GM19372 (cell line): ENCODE results near the gene MED9.

Source experiments
- ATAC-seq: cut with Tn5 transposase; IDR thresholded peaks from one replicate; pipeline ENCODE4 v1.9.1; 2021; ENCODE audit warnings: mild to moderate bottlenecking, low read depth, moderate library complexity; ENCODE audit not compliant: unreplicated experiment

Gene MED9

GRCh38 chr17:17512866-17513265 lies 36.1 kb downstream of the MED9 start:
- ATAC-seq, result no peak

DNA sequence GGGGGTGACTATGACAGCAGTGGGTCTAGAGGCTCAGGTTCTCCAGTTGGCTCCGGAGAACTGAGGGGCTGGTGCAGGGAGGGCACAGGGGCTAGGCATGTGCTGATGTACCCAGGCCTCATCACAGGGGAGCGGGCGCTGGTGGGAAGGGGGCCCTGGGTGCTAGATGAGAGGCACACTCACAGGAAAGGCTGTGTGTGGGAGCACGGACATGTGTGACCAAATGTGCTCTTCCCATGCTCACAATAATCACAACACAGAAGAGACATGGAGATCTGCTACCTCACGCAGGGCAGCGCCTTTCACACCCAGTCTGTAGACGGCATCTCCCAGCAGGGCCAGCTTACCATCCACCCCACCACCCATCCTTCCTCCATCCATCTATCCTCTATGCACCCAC lies 36.8 kb downstream of the MED9 start:
- no peak for ATAC-seq

- ATAC-seq, result no peak
Observed at GRCh38 chr17:17514361-17514992, 37.7 kb downstream of the MED9 start.

DNA sequence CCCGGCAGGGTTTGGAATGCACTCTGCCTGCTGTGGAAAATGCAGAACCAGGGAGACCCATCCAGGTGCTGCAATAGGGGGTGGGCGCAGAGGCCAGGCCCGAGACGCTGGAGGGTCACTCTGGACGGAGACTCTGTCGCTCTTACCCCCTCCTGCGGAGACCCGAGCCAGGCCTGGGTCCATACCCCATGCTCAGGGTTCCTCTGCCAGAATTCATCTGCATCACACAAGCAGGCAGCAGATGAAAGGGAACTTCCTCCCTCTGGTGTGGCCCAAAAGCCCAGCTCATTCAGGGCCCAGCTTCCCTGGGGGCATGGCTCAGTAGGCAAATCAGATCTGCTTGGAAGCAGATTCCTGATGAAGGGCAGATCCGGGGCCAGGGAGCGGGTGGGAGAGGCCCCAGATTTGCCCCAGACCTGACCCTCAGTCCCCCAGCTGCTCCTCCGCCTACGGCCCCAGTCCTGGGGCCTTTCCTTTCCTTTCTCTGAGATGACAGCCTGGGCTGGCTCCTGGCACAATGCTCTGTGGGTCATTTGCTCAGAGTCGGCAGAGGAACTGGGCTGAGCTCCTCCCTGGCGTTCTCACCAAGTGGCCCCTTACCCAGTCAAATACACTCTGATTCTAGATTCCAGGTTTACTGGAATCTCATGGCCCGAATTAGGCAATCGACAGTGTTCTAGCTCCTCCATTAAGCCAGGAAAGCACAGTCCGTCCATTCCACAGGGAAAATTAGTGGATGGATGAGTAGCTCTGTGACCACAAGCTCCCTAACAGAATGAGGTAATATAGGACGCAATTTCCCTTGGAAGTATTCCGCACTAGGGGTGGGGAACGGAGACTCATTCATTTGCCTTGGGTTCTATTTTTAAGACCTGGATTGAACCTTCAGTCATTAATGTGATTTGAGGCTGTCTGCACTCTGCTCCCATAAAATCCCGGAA lies 38.5 kb downstream of the MED9 start:
- ATAC-seq, result no peak

DNA sequence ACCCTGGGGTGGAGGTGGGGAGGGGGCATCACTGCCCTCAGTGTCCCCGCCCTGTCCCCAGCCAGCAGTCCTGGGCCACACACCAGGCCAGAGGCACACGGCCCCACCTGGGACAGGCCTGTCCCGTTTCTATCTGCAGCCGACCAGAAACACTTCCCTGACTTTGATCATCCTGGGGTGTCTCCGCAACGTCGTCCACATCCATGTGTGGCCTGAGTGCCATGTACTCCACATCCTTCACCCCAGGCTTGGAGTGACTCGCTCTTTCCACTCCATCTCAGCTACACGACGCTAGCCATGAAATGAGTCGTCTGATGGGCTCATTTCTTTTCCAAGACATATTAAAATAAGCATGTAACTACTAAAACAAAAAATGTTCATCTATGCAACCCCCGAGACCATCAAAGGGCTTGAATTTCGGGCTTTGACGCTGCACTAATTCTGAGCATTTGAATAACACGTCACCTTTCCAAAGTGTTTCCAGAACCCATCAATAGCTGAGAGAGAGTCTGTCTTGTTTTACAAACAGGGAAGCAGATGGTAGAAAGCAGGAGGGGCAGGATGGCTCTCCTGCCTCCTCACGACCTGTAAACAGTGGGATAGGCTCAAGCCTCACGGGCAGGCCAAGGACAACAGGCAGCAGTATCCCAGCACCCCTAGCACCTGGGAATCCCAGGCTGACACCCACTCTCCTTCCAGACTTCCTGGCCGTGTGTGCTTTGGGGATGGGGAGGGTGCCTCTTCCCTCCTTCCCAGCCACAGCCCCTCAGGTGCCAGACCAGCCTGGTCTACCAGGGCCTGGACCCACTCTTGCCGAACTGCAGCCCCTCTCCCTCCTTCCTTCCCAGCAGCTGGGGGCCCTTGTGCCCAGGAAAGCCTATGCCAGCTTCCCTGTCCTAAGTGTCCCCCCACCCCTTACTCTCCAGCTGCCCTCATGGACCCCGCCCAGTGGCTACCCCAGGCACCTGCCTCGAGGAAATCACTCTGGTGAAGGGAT lies 39.4 kb downstream of the MED9 start:
- no peak for ATAC-seq

DNA sequence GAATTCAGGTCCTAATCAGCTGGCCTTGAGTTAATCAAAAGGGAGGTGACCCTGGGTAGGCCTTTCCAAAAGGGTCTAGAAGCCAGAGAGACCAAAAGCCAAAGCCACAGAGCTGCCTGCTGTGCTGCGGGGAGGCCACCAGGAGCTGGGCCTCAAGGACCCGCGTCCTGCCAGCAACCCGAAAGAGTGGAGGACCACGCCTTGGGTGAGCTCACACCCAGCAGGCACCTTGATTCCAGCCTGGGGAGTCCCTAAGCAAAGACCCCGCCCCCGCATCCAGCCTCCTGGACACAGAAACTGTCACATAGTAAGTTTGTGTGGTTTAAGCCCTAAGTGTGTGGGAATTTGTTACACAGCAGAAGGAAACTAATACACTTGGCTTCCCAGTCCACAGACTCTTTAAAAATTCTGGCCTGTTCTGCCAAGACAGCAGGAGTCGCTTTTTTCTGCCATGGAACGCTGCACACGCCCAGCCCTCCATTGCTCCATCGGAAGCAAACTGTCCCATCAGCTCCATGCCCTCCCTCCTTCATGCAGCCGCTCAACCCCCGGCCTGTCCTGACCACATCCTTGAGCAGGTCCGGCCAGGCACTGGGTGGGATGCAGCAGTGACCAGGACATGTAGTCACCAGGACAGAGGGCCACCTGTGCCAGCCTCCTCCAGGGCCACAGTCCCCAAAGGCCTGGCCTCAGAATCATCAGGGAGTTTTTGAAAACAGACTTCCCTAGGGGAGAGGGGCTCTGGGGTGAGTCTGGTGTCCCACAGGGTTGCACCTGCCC lies 40.3 kb downstream of the MED9 start:
- ATAC-seq, result no peak

DNA sequence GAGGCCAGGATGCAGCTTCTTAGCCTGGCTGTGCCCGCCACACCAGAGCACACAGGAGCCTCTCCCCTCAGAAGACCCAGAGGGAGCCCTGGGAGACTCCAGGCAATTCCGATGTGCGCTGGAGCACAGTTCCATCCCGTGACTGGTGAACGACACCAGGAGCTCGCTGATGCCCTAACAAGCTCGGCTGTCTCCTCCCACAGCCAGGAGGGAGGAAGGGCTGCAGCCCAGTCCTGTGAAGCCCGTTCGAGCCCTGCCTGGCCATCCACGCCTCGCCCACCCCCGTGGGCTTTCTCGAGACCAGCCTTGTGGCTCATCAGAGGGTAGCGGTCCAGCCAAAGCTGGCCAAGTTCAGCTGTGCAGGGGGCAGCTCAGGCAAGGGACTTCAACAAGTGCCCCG lies 41.2 kb downstream of the MED9 start:
- ATAC-seq, result no peak

DNA sequence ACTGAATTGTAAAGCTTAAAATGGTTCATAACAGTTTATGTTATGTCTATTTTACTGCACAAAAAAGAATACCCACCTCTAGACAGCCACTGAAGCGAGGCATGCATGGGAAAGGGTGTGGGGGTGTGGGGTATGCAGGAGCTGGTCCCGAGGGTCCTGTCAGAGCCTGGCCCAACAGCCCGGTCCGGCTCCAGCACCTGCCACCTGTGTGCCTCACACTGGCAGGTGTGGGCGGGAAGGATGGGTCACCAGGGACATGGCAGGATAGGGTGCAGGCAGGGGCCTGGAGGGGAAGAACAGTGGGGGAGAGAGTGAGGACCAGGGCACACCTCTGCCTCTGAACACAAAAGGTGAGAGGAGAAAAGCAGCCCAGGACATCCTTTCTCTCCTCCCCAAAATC lies 42.2 kb downstream of the MED9 start:
- ATAC-seq, result no peak

- ATAC-seq, result no peak
Observed at GRCh38 chr17:17519886-17520285, 43.1 kb downstream of the MED9 start.

DNA sequence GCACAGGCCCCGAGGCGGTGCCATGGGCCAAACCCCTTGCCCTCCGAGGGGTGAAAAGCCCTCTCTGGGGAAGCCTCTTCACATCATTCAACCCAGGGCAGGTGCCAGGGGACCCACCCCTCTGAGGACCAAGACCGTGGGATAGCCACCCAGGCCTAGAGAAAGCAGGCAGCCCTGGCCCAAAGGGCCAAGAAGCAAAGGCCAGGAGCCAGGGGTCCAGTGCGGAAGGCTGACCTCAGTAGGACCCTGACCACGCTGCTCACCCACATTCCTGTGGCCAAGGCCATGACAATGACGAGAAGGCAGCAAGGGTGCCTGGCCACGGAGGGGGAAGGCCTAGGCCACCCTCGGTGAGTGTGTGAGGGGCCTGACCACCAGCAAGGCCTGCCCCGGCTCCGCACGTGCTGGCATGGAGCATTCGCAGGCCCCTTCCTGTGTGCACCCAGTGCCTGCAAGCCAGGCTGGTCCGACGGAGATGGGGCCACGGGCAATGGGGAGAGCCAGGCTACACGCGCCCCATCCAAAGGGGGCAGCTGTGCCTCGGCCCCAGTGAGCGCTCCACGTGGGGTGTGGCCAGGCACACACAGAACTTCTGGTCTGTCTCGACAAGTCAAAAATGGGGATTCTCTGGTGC lies 43.9 kb downstream of the MED9 start:
- ATAC-seq, result no peak

- ATAC-seq, result no peak
Observed at GRCh38 chr17:17523001-17523730, 46.4 kb downstream of the MED9 start.

- ATAC-seq, result no peak
Observed at GRCh38 chr17:17523731-17524490, 47.1 kb downstream of the MED9 start.

DNA sequence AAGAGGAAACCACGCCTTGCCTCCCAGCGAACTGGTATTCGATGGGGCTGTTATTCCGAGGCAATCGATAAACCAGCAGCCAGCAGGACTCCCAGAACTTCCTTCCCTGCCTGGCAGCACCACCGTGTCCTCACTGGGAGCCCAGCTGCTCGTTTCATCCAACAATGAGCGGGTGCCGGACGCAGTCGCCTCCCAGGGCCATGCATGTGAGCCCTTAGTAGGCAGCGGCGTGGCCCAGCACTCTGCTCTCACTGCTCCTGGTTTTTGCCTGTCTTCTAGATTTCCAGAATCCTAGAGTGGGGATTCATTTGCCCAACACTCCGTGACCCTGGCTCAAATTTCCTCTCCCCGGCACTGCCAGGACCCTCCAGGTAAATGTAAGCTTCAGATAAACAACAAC lies 48.5 kb downstream of the MED9 start:
- ATAC-seq, result no peak

GRCh38 chr17:17525956-17526355 lies 49.2 kb downstream of the MED9 start:
- no peak for ATAC-seq

DNA sequence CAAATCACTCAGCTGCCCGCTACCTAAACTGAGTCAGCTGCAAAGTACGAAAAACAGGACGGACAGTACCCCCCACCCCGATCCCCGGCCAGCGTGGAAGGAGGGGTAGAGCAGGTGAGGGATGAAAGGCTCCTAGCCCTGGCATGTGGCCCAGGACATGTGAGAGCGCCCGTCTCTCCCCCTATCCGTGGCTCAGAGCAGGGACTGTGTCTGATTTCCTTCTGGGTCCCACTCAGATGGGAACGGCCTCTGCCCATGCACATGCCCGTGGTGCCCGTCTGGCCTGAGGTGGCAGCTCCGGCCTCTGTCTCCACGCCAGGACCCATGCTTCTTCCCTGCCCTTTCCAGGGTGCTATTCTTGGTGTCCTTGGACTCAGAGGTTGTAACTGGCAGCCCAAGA lies 49.6 kb downstream of the MED9 start:
- no peak for ATAC-seq

- no peak for ATAC-seq
Observed at GRCh38 chr17:17527534-17527933, 50.7 kb downstream of the MED9 start.

DNA sequence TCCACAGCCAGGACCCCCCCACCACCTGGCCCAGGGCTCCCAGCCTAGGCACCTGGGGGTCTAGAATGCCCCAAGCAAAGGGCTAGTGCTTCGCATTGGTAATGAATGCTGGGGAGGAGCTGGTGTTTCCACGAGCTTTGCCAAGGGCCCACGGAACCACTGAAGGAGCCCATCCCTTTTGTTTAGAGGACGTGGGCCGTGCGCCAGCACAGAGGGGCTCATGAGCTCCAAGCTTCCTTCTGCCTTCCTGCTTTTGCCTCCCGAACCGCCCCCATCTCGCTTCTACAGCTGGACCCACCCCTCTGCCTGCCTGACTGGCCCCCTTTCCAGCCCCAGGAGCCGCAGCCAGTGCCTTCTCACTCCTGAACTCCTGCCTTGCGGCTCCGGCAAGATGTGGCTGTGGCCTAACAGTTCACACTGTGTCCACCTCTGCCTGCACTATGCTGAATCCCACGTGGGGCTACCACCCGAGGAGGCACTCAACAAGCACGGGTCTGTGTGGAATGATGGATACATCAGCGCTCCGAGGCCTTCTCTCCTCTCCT lies 51.2 kb downstream of the MED9 start:
- ATAC-seq, result no peak
